Neural crest cell (in vitro differentiated cells): ENCODE measurements around the gene ZBED2. TPM values are rescaled to one million over a fixed set of nuclear protein-coding genes. Genes with fewer than 3 reads are reported as not detected.

ENCODE experiments used
- DNase-seq: peaks from one replicate; pipeline ENCODE4 v3.0.0; 2021; ENCODE audit warnings: low read depth, mixed read lengths, low spot score
- H3K27ac Mint-ChIP-seq: one replicate; pipeline ENCODE4 v1.8.0; 2021; ENCODE audit warnings: mild to moderate bottlenecking, mixed read lengths; ENCODE audit not compliant: unreplicated experiment
- H3K27me3 Mint-ChIP-seq: 2 replicates; pipeline ENCODE4 v1.8.0; 2021; ENCODE audit warnings: low read depth, mild to moderate bottlenecking, mixed read lengths
- H3K36me3 Mint-ChIP-seq: 2 replicates; pipeline ENCODE4 v1.8.0; 2021; ENCODE audit warnings: low read depth, mild to moderate bottlenecking, mixed read lengths
- H3K4me1 Mint-ChIP-seq: 2 replicates; pipeline ENCODE4 v1.8.0; 2021; ENCODE audit warnings: mixed read lengths
- H3K4me3 Mint-ChIP-seq: one replicate; pipeline ENCODE4 v1.8.0; 2021; ENCODE audit warnings: mild to moderate bottlenecking, mixed read lengths
- H3K9me3 Mint-ChIP-seq: 2 replicates; pipeline ENCODE4 v1.8.0; 2021; ENCODE audit warnings: mixed read lengths
- CTCF ChIP-seq: fragments of 200-600 bp; sonication (generic); conservative IDR thresholded peaks from 2 replicates; pipeline ENCODE4 v1.5.0; 2021; ENCODE audit warnings: antibody characterized with exemption, mild to moderate bottlenecking
- total RNA-seq: library from RNA; stranded (reverse); gene quantifications from 2 replicates; pipeline ENCODE4 v1.2.1, GENCODE V29; 2021

ZBED2 gene
- total RNA-seq, 1 donor from 2014 or later: not detected

GRCh38 chr3:111604119-111604518 lies 9.0 kb upstream of the ZBED2 start:
- Mint-ChIP-seq H3K9me3 (peaks cover 8% of the 10 kb centered on the region), H3K27ac (no peak overlapping the region), H3K4me1 (peaks cover 4% of the 10 kb centered on the region), H3K4me3 (no peak overlapping the region), H3K27me3 (no peaks in the 10 kb centered on the region), H3K36me3 (no peaks in the 10 kb centered on the region)
- no peak for DNase-seq
- no peak for TF ChIP-seq CTCF

GRCh38 chr3:111603679-111604078 lies 8.5 kb upstream of the ZBED2 start:
- Mint-ChIP-seq H3K4me1 (no peaks in the 10 kb centered on the region), H3K27ac (no peak overlapping the region), H3K36me3 (no peaks in the 10 kb centered on the region), H3K4me3 (no peak overlapping the region), H3K9me3 (peaks cover 8% of the 10 kb centered on the region), H3K27me3 (no peaks in the 10 kb centered on the region)
- no peak for TF ChIP-seq CTCF
- DNase-seq: no peak

GRCh38 chr3:111601810-111602209 lies 6.7 kb upstream of the ZBED2 start:
- no peak for DNase-seq
- peaks cover 8% of the 10 kb centered on the region for H3K9me3 Mint-ChIP-seq
- H3K27ac Mint-ChIP-seq: no peak overlapping the region
- no peaks in the 10 kb centered on the region for H3K36me3 Mint-ChIP-seq
- no peak for TF ChIP-seq CTCF
- H3K4me3 Mint-ChIP-seq: no peak overlapping the region
- H3K27me3 Mint-ChIP-seq: no peaks in the 10 kb centered on the region
- no peaks in the 10 kb centered on the region for H3K4me1 Mint-ChIP-seq

- Mint-ChIP-seq H3K36me3 (no peaks in the 10 kb centered on the region), H3K4me1 (no peaks in the 10 kb centered on the region), H3K27ac (no peak overlapping the region), H3K9me3 (no peaks in the 10 kb centered on the region), H3K27me3 (no peaks in the 10 kb centered on the region), H3K4me3 (no peak overlapping the region)
- TF ChIP-seq CTCF: no peak
- no peak for DNase-seq
Measured at GRCh38 chr3:111598552-111598951, 3.4 kb upstream of the ZBED2 start.

- no peak for DNase-seq
- H3K4me1 Mint-ChIP-seq: no peaks in the 10 kb centered on the region
- no peak overlapping the region for H3K27ac Mint-ChIP-seq
- H3K4me3 Mint-ChIP-seq: no peak overlapping the region
- no peak for TF ChIP-seq CTCF
- H3K36me3 Mint-ChIP-seq: no peaks in the 10 kb centered on the region
- H3K9me3 Mint-ChIP-seq: no peaks in the 10 kb centered on the region
- no peaks in the 10 kb centered on the region for H3K27me3 Mint-ChIP-seq
Measured at GRCh38 chr3:111598139-111598538, 3.0 kb upstream of the ZBED2 start.

GRCh38 chr3:111596328-111596727 lies 1.2 kb upstream of the ZBED2 start:
- no peak for DNase-seq
- Mint-ChIP-seq H3K4me3 (no peak overlapping the region), H3K27ac (no peak overlapping the region), H3K9me3 (no peaks in the 10 kb centered on the region), H3K4me1 (no peaks in the 10 kb centered on the region), H3K27me3 (no peaks in the 10 kb centered on the region), H3K36me3 (no peaks in the 10 kb centered on the region)
- no peak for TF ChIP-seq CTCF
